GM23338 (cell line): ENCODE results near the gene SRSF12. TPM values are rescaled to one million over a fixed set of nuclear protein-coding genes. Genes with fewer than 3 reads are reported as not detected.

Source experiments
- ATAC-seq: fragments of 200-7000 bp; cut with Tn5 transposase; 3 replicates; pipeline ENCODE4 v1.9.1; 2020
- DNase-seq: peaks from one replicate; pipeline ENCODE4 v3.0.0-alpha.2; 2015; ENCODE audit warnings: low spot score
- H2AFZ ChIP-seq: fragments of 200-600 bp; sonication (generic); 2 replicates; pipeline ENCODE4 v1.8.0; 2016; ENCODE audit warnings: antibody characterized with exemption, mild to moderate bottlenecking, moderate library complexity
- H3F3A ChIP-seq: fragments of 200-600 bp; sonication (generic); replicated peaks from 2 replicates; pipeline ENCODE4 v1.8.0; 2017; ENCODE audit warnings: antibody characterized with exemption, mixed run types, low read depth
- H3K27ac ChIP-seq: fragments of 200-600 bp; sonication (generic); 2 replicates; pipeline ENCODE4 v1.6.1; 2016; ENCODE audit warnings: low read depth
- H3K27me3 ChIP-seq: fragments of 200-600 bp; sonication (generic); 2 replicates; pipeline ENCODE4 v1.8.0; 2016; ENCODE audit warnings: mild to moderate bottlenecking, mixed run types, moderate library complexity; ENCODE audit not compliant: insufficient read depth
- H3K36me3 ChIP-seq: fragments of 200-600 bp; sonication (generic); 2 replicates; pipeline ENCODE4 v1.8.0; 2016; ENCODE audit warnings: mild to moderate bottlenecking; ENCODE audit not compliant: insufficient read depth
- H3K4me1 ChIP-seq: fragments of 200-600 bp; sonication (generic); 2 replicates; pipeline ENCODE4 v1.8.0; 2016; ENCODE audit warnings: mild to moderate bottlenecking, moderate library complexity; ENCODE audit not compliant: insufficient read depth
- H3K4me2 ChIP-seq: fragments of 200-600 bp; sonication (generic); 2 replicates; pipeline ENCODE4 v1.7.1; 2017; ENCODE audit warnings: mixed run types
- H3K4me3 ChIP-seq: fragments of 200-600 bp; sonication (generic); 2 replicates; pipeline ENCODE4 v1.6.1; 2016; ENCODE audit warnings: mixed run types
- H3K79me2 ChIP-seq: fragments of 200-600 bp; sonication (generic); replicated peaks from 2 replicates; pipeline ENCODE4 v1.8.0; 2017; ENCODE audit warnings: mild to moderate bottlenecking; ENCODE audit not compliant: insufficient read depth
- H3K9me2 ChIP-seq: fragments of 200-600 bp; sonication (generic); 2 replicates; pipeline ENCODE4 v1.8.0; 2017; ENCODE audit not compliant: insufficient read depth
- H4K20me1 ChIP-seq: fragments of 200-600 bp; sonication (generic); replicated peaks from 2 replicates; pipeline ENCODE4 v1.8.0; 2017; ENCODE audit warnings: mild to moderate bottlenecking; ENCODE audit not compliant: insufficient read depth
- H3K27ac Mint-ChIP-seq: 2 replicates; pipeline ENCODE4 v1.8.0; 2020; ENCODE audit warnings: inconsistent platforms, mild to moderate bottlenecking, moderate library complexity, mixed read lengths
- H3K27me3 Mint-ChIP-seq: 3 replicates; pipeline ENCODE4 v1.8.0; 2022; ENCODE audit warnings: low read depth, mild to moderate bottlenecking, moderate library complexity, mixed read lengths, inconsistent platforms; ENCODE audit not compliant: insufficient read depth, poor library complexity
- H3K36me3 Mint-ChIP-seq: 3 replicates; pipeline ENCODE4 v1.8.0; 2021; ENCODE audit warnings: low read depth, mild to moderate bottlenecking, inconsistent platforms, moderate library complexity, mixed read lengths
- H3K4me1 Mint-ChIP-seq: 3 replicates; pipeline ENCODE4 v1.8.0; 2020; ENCODE audit warnings: mild to moderate bottlenecking, inconsistent platforms, mixed read lengths
- H3K4me3 Mint-ChIP-seq: 3 replicates; pipeline ENCODE4 v1.8.0; 2021; ENCODE audit warnings: moderate library complexity, mild to moderate bottlenecking, inconsistent platforms, mixed read lengths
- H3K9me3 Mint-ChIP-seq: 3 replicates; pipeline ENCODE4 v1.8.0; 2020; ENCODE audit warnings: moderate library complexity, mild to moderate bottlenecking, inconsistent platforms, mixed read lengths
- EZH2 ChIP-seq: fragments of 200-600 bp; sonication (generic); IDR thresholded peaks from one replicate; pipeline ENCODE4 v1.8.0; 2017; ENCODE audit warnings: antibody characterized with exemption, mild to moderate bottlenecking, low read depth; ENCODE audit not compliant: unreplicated experiment
- EZH2phosphoT487 ChIP-seq: fragments of 200-600 bp; sonication (generic); IDR thresholded peaks from one replicate; pipeline ENCODE4 v1.8.1; 2018; ENCODE audit warnings: antibody characterized with exemption; ENCODE audit not compliant: unreplicated experiment
- STAT1 ChIP-seq: IDR thresholded peaks from one replicate; pipeline ENCODE4 v1.6.1; 2016; ENCODE audit warnings: antibody characterized with exemption; ENCODE audit not compliant: unreplicated experiment
- ZNF114 ChIP-seq: fragments of 250-450 bp; sonication (Bioruptor Pico); IDR thresholded peaks from 2 replicates; pipeline ENCODE4 v1.5.0; 2020; ENCODE audit warnings: mild to moderate bottlenecking, moderate library complexity
- polyA plus RNA-seq: library from polyadenylated mRNA; unstranded; fragments of >200 nt; fragmentation: Nextera tagmentation; extraction: Ambion mirVana; gene quantifications from 2 replicates; pipeline ENCODE4 v1.2.1, GENCODE V29; 2016
- total RNA-seq: library from RNA; depleted of rRNA; stranded (reverse); fragments of >200 nt; shearing (Covaris generic); gene quantifications from 2 replicates; pipeline ENCODE4 v1.2.3, GENCODE V29; 2014
- TF ChIP-seq, protein P1 (sequence below), 2 experiments: fragments of 200-600 bp in 1 of 2; sonication (generic) in 1 of 2; conservative IDR thresholded peaks; 2 replicates each; pipeline versions ENCODE4 v1.5.1 to v1.6.1; 2016 to 2017; ENCODE audit warnings: antibody characterized with exemption in 2 of 2, low read depth in 2 of 2, mild to moderate bottlenecking in 2 of 2, moderate library complexity in 1 of 2
- TF ChIP-seq, protein P2 (sequence below): fragments of 250-450 bp; sonication (Bioruptor Pico); IDR thresholded peaks from 2 replicates; pipeline ENCODE4 v1.5.0; 2020; ENCODE audit warnings: mild to moderate bottlenecking, moderate library complexity

The SRSF12 gene
- total and polyA plus RNA-seq, 2 experiments from 2014 or later = 3.6 TPM

DNA sequence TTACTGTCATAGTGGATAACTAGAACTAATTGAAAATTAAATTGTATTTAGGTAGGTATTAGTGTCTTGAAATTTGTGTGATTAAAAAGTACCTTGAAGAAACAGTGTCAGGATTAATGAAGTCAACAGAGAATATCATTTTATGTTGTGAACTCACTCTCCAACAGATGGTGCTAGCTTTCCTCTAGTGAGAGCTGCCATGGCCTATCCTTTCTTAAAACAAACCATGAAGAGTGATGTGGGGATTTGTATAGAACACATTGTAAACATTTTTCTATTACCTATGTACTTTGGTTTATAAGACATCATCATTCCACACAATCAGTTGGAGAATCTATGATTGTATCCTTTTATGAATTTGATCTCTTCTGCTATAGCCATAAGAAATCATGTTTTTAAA, 4.8 kb upstream of the SRSF12 start:
- no peak overlapping the region for H3K4me3 Mint-ChIP-seq
- peak; percentile 14; the same call in 1 of the 3 replicates for ATAC-seq

More for the DNA sequence above, 4.8 kb upstream of the SRSF12 start:
- Mint-ChIP-seq H3K27me3 (peaks cover 16% of the 10 kb centered on the region), H3K4me1 (no peaks in the 10 kb centered on the region), H3K27ac (no peak overlapping the region), H3K36me3 (no peaks in the 10 kb centered on the region), H3K9me3 (no peaks in the 10 kb centered on the region)
- Histone ChIP-seq H3K4me3 (no peak overlapping the region), H3K4me1 (no peaks in the 10 kb centered on the region), H3F3A (0 out of 2 replicates have a peak, but pooled peaks cover 6% of the 10 kb centered on the region), H3K79me2 (no peaks in the 10 kb centered on the region), H3K9me2 (no peaks in the 10 kb centered on the region), H4K20me1 (no peaks in the 10 kb centered on the region; the same call in 1 of the 2 replicates), H3K36me3 (no peaks in the 10 kb centered on the region), H2AFZ (no peak overlapping the region), H3K4me2 (no peak overlapping the region), H3K27ac (no peak overlapping the region), H3K27me3 (peaks cover 37% of the 10 kb centered on the region)
- no peak for TF ChIP-seq EZH2phosphoT487
- no peak for TF ChIP-seq EZH2
- TF ChIP-seq, protein P1, sequence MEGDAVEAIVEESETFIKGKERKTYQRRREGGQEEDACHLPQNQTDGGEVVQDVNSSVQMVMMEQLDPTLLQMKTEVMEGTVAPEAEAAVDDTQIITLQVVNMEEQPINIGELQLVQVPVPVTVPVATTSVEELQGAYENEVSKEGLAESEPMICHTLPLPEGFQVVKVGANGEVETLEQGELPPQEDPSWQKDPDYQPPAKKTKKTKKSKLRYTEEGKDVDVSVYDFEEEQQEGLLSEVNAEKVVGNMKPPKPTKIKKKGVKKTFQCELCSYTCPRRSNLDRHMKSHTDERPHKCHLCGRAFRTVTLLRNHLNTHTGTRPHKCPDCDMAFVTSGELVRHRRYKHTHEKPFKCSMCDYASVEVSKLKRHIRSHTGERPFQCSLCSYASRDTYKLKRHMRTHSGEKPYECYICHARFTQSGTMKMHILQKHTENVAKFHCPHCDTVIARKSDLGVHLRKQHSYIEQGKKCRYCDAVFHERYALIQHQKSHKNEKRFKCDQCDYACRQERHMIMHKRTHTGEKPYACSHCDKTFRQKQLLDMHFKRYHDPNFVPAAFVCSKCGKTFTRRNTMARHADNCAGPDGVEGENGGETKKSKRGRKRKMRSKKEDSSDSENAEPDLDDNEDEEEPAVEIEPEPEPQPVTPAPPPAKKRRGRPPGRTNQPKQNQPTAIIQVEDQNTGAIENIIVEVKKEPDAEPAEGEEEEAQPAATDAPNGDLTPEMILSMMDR (conservative IDR thresholded peaks at IDR 0.05; ENCODE audit: low read depth in 2 of 2) = peak; percentile 55 to 78
- TF ChIP-seq ZNF114 (CRISPR knock-in tag) = no peak
- TF ChIP-seq, protein P2, sequence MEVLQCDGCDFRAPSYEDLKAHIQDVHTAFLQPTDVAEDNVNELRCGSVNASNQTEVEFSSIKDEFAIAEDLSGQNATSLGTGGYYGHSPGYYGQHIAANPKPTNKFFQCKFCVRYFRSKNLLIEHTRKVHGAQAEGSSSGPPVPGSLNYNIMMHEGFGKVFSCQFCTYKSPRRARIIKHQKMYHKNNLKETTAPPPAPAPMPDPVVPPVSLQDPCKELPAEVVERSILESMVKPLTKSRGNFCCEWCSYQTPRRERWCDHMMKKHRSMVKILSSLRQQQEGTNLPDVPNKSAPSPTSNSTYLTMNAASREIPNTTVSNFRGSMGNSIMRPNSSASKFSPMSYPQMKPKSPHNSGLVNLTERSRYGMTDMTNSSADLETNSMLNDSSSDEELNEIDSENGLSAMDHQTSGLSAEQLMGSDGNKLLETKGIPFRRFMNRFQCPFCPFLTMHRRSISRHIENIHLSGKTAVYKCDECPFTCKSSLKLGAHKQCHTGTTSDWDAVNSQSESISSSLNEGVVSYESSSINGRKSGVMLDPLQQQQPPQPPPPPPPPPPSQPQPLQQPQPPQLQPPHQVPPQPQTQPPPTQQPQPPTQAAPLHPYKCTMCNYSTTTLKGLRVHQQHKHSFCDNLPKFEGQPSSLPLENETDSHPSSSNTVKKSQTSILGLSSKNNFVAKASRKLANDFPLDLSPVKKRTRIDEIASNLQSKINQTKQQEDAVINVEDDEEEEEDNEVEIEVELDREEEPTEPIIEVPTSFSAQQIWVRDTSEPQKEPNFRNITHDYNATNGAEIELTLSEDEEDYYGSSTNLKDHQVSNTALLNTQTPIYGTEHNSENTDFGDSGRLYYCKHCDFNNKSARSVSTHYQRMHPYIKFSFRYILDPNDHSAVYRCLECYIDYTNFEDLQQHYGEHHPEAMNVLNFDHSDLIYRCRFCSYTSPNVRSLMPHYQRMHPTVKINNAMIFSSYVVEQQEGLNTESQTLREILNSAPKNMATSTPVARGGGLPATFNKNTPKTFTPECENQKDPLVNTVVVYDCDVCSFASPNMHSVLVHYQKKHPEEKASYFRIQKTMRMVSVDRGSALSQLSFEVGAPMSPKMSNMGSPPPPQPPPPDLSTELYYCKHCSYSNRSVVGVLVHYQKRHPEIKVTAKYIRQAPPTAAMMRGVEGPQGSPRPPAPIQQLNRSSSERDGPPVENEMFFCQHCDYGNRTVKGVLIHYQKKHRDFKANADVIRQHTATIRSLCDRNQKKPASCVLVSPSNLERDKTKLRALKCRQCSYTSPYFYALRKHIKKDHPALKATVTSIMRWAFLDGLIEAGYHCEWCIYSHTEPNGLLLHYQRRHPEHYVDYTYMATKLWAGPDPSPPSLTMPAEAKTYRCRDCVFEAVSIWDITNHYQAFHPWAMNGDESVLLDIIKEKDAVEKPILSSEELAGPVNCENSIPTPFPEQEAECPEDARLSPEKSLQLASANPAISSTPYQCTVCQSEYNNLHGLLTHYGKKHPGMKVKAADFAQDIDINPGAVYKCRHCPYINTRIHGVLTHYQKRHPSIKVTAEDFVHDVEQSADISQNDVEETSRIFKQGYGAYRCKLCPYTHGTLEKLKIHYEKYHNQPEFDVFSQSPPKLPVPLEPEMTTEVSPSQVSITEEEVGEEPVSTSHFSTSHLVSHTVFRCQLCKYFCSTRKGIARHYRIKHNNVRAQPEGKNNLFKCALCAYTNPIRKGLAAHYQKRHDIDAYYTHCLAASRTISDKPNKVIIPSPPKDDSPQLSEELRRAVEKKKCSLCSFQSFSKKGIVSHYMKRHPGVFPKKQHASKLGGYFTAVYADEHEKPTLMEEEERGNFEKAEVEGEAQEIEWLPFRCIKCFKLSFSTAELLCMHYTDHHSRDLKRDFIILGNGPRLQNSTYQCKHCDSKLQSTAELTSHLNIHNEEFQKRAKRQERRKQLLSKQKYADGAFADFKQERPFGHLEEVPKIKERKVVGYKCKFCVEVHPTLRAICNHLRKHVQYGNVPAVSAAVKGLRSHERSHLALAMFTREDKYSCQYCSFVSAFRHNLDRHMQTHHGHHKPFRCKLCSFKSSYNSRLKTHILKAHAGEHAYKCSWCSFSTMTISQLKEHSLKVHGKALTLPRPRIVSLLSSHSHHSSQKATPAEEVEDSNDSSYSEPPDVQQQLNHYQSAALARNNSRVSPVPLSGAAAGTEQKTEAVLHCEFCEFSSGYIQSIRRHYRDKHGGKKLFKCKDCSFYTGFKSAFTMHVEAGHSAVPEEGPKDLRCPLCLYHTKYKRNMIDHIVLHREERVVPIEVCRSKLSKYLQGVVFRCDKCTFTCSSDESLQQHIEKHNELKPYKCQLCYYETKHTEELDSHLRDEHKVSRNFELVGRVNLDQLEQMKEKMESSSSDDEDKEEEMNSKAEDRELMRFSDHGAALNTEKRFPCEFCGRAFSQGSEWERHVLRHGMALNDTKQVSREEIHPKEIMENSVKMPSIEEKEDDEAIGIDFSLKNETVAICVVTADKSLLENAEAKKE (CRISPR knock-in tag) = no peak
- no peak for TF ChIP-seq STAT1
- DNase-seq = peak; percentile 56
